ENCODE measurements around the gene ALDH18A1.

DNA sequence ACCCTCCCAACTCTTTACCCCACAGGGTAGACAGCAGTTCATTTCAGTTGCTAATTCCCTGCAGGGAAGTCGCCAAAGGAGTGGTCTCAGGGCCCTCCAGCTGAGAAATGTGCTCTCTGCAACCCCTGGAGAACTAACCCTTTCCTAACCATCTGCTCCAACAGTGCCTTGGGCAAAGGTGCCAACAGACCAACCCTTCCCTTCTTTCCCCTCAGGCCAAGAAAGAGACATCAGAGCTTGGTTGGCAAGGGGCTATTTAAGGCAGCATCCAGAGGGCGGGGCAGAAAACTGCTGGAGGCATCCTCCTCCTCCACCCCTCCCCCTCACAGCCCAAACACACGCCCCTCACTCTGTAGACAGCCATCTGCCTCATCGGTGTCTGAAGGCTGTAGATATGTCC, 97.0 kb downstream of the ALDH18A1 start:
- TF ChIP-seq, protein P1, sequence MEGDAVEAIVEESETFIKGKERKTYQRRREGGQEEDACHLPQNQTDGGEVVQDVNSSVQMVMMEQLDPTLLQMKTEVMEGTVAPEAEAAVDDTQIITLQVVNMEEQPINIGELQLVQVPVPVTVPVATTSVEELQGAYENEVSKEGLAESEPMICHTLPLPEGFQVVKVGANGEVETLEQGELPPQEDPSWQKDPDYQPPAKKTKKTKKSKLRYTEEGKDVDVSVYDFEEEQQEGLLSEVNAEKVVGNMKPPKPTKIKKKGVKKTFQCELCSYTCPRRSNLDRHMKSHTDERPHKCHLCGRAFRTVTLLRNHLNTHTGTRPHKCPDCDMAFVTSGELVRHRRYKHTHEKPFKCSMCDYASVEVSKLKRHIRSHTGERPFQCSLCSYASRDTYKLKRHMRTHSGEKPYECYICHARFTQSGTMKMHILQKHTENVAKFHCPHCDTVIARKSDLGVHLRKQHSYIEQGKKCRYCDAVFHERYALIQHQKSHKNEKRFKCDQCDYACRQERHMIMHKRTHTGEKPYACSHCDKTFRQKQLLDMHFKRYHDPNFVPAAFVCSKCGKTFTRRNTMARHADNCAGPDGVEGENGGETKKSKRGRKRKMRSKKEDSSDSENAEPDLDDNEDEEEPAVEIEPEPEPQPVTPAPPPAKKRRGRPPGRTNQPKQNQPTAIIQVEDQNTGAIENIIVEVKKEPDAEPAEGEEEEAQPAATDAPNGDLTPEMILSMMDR (IDR thresholded peaks at IDR 0.05): no peak
- TF ChIP-seq POLR2A (IDR thresholded peaks at IDR 0.05): no peak
